GM19099 (cell line): ENCODE measurements around the gene FHL2.

Source experiments
- POLR2A ChIP-seq: IDR thresholded peaks from 3 replicates; pipeline ENCODE4 v1.6.1; 2011; ENCODE audit warnings: low read depth; ENCODE audit not compliant: insufficient read length; ENCODE audit errors: extremely low read depth

The FHL2 gene

GRCh38 chr2:105405291-105405690 is 6.4 kb upstream of the FHL2 start:
- TF ChIP-seq POLR2A: no peak

- TF ChIP-seq POLR2A: no peak
Observed at GRCh38 chr2:105404736-105405135, 5.9 kb upstream of the FHL2 start.

DNA sequence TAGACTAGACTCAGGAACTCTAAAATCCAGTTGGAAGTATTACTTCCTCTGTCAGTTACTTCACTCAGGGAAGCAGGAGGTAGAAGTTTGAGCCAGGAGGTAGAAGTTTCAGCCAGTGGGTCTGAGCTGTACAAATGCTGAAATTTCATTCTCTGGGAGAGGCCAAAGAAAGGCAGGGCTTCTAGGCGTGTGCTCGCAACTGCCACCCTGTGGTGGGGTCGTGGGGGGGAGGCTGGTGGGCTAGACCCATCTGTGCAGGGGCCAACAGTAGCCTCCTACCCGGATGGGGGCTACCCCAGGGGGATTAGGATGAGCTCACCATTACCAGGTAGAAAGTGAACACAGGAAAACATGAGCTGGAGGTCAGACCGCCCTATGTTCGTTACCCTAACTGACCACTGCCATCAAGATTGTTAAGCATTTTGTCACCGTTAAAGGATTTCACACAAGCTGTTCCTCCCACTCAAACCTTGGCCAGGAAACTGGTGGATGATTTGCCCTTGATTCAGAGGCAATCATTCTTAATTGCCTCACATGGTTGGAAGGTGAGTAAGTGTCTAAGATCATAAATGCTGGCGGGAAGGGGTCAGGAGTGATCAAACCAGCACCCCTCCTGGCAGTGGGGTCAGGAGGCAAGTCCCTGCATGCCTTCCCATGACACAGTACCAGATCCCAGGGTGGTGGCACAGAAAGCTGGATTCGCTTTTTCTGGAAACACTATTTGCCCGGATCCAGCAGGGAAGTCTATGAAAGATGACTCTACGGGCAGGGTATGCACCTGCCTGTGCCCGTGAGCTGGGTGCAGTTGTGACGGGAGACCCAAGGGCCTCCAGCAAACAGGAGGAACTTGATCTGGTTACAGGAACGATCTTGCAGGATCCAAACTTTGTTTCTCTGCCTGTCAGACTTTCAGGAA is 5.2 kb upstream of the FHL2 start:
- TF ChIP-seq POLR2A: no peak

GRCh38 chr2:105403241-105403782 is 4.5 kb upstream of the FHL2 start:
- TF ChIP-seq POLR2A: no peak

DNA sequence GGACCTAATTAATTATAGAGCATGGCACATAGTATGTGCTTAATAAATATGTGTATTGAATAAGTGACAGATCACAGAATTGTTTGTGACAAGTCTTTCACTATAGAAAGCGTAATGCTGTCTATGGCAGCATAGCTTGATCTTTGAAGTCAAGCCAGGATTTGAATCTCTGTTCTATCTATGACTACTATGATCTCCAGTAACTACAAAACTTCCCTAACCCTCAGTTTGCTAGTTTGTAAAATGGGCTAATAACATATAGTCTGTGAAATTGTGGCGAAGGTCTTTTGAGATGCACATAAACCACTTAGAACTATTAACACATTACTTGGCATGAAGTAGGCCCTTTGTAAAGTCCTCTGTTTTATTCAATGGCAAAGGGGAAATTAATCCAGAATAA is 4.0 kb upstream of the FHL2 start:
- no peak for TF ChIP-seq POLR2A

- no peak for TF ChIP-seq POLR2A
Observed at GRCh38 chr2:105401867-105402266, 3.0 kb upstream of the FHL2 start.

DNA sequence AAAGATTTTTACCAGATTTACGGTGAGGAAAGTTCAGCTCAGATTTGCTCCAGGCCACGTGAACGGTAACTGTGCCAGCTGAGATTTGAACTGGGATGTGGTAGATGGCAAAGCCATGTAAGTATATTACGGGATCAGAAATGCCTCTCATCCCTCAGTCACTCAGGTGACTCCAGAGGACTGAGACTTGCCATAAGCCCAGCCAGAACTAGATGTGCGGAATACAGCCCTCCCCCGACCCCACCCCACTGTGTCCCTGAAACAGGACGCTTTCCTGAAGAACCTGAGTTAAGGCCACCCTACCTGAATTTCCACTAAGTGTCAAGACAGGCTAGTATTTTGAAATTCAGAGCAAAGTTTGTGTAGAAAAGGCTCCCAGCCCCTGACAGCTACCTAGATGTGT is 1.3 kb upstream of the FHL2 start:
- no peak for TF ChIP-seq POLR2A

DNA sequence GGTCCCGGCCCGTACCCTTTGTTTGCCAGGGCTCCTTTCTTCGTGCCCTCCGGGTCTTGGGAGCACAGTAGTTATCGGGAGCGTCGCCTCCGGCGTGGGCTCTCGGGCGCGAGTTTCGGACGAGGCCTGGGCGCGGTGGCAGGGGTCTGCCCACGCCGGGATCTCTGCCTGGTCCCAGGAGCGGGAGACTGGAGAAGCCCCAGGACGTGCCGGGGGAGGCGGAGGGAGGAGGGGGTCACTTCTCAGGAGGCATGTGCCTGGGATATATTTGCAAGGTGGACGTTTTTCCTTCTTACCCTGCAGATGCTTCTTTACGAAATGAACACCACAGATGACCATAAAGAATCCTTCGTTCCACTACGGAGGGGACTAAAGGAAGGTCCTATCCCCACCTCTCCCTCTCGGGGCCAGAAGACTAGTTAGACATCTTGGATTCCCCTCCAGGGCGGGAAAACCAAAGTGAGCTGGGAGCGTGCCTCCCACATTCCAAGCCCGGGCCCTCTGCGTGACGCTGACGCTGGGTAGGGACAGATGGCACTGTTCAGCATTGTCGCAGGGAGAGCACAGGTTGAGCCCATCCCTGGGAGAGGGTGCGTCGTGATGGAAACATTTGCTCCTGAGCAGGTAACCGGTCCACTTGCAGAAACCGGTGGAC is 483 bp upstream of the FHL2 start:
- TF ChIP-seq POLR2A: no peak

- TF ChIP-seq POLR2A: no peak
Observed at GRCh38 chr2:105397953-105398335, 907 bp downstream of the FHL2 start.

- no peak for TF ChIP-seq POLR2A
Observed at GRCh38 chr2:105397025-105397722, 1.7 kb downstream of the FHL2 start.

DNA sequence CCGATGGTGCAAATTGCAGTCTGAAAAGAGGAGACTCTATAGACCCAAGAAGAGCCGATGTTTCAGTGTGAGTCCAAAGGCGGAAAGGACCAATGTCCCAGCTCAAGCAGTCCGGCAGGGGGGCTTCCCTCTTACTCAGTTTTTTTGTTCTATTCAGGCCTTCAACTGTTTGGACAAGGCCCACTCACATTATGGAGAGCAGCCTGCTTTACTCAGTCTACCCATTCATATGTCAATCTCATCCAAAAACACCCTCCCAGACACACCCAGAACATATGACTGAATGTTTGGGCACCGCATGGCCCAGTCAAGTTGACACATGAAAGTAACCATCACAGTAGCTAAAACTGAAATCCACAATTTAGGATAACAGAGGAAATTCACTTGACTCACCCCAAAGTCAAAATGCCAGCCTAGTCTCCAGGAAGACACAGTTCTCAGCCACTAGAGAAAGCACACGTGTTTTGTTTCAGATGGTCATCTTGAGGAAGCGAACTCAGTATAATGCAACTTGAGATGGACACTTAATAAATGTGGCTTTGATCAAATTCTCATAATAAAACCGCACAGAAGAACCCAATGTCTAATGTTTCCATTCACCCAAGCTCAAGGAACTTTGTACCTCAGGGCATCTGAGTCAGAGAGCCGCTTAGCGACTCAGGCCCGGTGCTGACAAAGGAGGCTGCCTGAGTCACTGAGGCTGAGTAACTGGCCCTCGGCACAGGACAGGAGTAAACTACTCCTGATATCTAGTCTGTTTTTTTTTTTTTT is 2.4 kb downstream of the FHL2 start:
- TF ChIP-seq POLR2A: no peak

GRCh38 chr2:105395691-105396090 is 3.2 kb downstream of the FHL2 start:
- TF ChIP-seq POLR2A: no peak

DNA sequence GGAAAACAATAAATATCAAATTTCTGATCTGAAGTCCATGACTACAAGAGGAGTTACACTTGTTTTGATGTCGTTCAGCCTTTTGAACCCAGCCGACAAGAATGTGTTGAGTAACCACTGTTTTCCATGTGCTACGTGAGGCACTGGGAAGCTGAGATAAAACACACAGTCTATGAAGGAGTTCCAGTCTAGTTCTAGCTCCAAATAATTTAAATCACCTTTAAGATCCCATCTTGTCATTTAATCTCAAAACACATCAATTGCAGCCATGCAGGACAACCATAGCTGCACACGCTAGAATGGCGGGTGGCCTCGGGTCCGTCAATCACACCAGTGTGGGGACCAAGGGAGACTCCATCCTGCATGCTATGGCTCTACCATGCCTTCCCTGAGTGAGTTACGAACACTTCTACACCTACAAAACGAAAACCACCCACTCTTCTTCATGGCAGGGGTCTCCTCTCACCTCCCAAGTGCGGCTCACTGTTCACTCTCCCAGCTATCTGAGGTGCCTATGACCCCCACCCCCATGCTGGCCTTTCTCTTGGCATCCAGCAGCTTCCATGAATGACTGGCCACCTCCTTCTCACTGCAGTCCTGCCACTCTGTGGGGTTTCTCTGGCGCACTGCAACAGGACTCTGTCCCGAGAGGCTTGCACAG is 3.8 kb downstream of the FHL2 start:
- TF ChIP-seq POLR2A: no peak
